Bronchus fibroblast of lung (primary cell): ENCODE measurements around the gene RPH3AL. TPM values are rescaled to one million over a fixed set of nuclear protein-coding genes. Genes with fewer than 3 reads are reported as not detected.

ENCODE experiments used
- total RNA-seq: library from RNA; depleted of rRNA; stranded (reverse); fragments of >200 nt; gene quantifications from 2 replicates; pipeline ENCODE4 v1.2.3, GENCODE V29; 2015

Gene RPH3AL, protein sequence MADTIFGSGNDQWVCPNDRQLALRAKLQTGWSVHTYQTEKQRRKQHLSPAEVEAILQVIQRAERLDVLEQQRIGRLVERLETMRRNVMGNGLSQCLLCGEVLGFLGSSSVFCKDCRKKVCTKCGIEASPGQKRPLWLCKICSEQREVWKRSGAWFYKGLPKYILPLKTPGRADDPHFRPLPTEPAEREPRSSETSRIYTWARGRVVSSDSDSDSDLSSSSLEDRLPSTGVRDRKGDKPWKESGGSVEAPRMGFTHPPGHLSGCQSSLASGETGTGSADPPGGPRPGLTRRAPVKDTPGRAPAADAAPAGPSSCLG
- 1.2 and 2.2 TPM in 2 replicates for total RNA-seq

DNA sequence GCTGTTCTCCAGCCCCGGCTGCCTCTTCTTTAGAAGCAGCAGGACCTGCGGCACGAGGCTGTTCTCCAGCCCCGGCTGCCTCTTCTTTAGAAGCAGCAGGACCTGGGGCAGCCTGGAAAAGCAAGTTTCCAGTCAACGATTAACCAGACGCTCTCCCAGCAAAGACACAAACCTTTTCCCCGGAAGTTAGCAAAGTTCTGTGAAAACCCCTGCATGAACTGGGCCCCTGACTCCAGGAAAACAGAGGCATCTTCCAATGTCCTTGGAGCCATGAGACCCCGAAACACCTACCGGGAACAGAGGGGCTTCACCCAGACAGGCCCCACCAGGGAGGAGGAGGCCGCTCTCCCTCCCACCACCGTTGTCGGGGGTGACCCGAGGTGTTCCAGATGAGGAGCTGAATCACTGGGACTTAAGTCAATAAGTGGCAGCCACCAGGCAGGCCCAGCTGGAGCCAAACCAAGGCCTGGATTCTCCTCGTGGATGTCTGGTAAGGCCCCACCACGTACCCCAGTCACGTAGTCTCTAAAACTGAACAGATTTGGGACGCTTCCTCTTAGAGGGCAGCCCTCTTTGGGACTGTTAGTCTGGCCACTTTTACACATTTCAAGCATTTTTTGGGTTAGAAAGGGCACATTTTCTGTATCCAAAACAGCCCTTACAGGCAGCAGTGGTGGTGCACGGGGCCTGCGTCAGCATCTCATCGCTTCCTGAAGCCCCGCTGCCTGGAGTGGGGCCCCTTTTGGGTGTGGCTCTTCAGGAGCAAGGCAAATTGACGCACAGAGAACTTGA, at the start of gene RPH3AL:
RPH3AL (minus strand) TSS at position 387 of the 792 bp plus-strand sequence. CDS start 25,264 bp downstream, outside the sequence.

DNA sequence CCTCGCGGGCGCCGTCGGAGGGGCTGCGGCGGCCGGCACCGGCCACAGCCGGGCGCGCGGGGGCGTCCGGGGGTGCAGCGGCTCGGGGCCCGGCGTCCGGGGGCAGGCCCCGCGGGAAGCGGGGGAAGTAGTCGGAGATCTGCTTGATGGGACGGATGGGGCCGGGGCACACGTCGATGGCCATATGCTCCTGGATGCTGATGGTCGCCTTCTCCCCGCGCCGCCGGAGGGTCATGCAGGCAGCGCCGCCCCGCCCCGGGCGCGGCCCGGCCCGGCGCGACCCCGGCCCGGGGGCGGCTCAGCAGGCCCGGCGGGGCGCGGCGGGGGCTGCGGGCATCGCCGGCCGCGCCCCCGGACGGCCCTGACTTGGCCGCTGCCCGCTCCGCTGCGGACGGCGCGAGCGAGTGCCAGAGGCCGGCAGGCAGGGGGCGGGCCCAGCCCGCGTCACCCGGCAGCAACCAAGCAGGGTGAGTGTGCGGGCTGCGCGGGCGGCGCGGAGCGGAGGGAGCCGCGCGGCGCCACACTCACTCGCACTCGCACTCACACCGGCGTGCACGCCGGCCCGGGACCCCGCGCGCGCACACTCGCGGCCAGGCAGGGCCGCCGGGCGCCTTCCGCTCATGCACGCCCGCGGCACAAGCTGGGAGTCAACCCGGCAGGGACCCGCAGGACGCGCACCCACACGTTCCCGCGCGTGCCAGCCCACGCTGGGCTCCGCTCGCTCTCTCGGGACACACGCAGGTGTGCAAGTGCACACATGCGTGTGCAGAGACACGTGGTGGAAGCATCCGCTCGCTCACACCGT, 171.2 kb downstream of the RPH3AL start, which contains the start of gene DOC2B:
DOC2B (minus strand) TSS at position 406 of the 805 bp plus-strand sequence; CDS start at position 235, 171 bp downstream.

Other genes with a start within 250 kb of the RPH3AL start
- not detected in 2 replicates for gene SCGB1C2, start 215.2 kb downstream of the RPH3AL start, total RNA-seq
- not detected in 2 replicates for gene DOC2B, start 171.2 kb downstream of the RPH3AL start, total RNA-seq
- gene RFLNB, start 93.1 kb upstream of the RPH3AL start, total RNA-seq = 21.0 and 23.2 TPM in 2 replicates